IPS-15b (cell line): ENCODE data around the gene RERGL.
"Not testable (repeated sequence)": the region's sequence is repeated elsewhere in the genome, so short reads cannot be mapped to it uniquely, and the experiment has no call there.

Experiments
- H3K27me3 ChIP-seq: one replicate; pipeline ENCODE4 v1.6.1; 2013; ENCODE audit warnings: low read length; ENCODE audit not compliant: control insufficient read depth, insufficient read depth
- H3K36me3 ChIP-seq: one replicate; pipeline ENCODE4 v1.6.1; 2013; ENCODE audit warnings: low read length; ENCODE audit not compliant: control insufficient read depth, insufficient read depth
- H3K4me1 ChIP-seq: one replicate; pipeline ENCODE4 v1.6.1; 2013; ENCODE audit warnings: mild to moderate bottlenecking, low read length; ENCODE audit not compliant: control insufficient read depth, insufficient read depth
- H3K4me3 ChIP-seq: one replicate; pipeline ENCODE4 v1.5.1; 2013; ENCODE audit warnings: low read depth, low read length
- H3K9ac ChIP-seq: one replicate; pipeline ENCODE4 v1.6.1; 2013; ENCODE audit warnings: low read depth, mild to moderate bottlenecking, low read length
- H3K9me3 ChIP-seq: one replicate; pipeline ENCODE4 v1.6.1; 2013; ENCODE audit warnings: mild to moderate bottlenecking, low read length; ENCODE audit not compliant: control insufficient read depth, insufficient read depth

RERGL gene

DNA sequence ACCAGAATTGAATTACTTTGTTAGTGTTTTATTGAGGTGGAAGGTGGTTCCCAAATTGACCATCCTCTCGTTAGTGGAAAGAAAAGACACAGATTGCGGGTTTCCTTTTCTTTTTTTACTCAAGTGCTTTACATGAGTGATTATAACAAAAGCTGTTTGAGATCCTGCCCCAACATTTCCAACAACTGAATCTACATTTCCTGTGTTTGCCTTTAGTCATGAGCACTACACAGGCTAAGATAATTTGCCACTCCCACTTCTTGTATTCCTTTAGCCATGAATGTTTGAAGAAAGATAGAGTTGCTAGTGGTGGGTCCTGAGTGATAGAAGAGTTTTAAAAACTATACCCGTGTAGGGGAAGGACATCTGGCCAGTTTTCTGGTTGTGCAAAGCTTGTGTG, 16.0 kb downstream of the RERGL start:
- Histone ChIP-seq H3K4me1 (no peaks in the 10 kb centered on the region), H3K9ac (no peak overlapping the region), H3K4me3 (no peak overlapping the region), H3K27me3 (peaks cover 11% of the 10 kb centered on the region), H3K9me3 (no peaks in the 10 kb centered on the region), H3K36me3 (no peaks in the 10 kb centered on the region)

DNA sequence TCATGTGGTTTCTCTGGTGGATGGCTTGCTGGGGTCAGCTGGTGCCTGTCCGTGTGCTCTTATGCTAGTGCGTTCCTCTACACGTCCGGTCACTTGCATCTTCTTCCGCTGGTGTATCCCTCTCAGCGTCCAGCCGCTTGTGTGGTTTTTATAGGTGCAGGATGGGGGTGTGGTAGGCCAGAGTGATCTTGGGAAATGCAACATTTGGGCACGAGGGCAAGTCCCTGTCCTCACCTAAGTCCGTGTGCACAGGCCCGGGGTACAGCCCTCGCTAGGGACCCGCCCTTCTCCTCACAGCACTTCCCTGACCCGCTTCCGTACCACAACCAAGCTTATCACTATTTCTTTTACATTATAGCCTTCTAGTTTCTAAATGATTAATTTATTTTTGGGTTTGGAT, 17.3 kb downstream of the RERGL start:
- Histone ChIP-seq H3K9ac (no peak overlapping the region), H3K4me1 (peaks cover 5% of the 10 kb centered on the region), H3K9me3 (no peaks in the 10 kb centered on the region), H3K27me3 (peaks cover 12% of the 10 kb centered on the region), H3K4me3 (no peak overlapping the region), H3K36me3 (no peaks in the 10 kb centered on the region)

DNA sequence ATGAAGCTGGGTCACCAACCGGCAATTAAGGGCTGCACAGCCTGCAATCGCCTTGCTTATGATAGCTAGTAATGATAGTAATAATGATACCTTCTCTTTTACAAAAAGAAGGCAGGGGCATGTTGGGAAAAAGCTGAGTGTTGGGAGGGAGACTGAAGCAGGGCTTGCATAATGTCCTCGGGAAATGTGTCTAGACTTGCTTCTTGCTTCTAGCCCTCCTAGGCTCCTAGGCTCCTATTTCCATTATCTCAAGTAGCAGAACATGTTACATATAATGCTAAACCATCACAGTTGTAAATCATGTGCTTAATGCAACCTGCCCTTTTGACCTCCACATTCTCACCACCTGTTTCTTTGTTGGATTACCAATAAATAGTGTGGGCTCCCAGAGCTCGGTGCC, 18.7 kb downstream of the RERGL start:
- H3K9ac ChIP-seq: no peak overlapping the region
- H3K27me3 ChIP-seq: peaks cover 12% of the 10 kb centered on the region
- no peak overlapping the region for H3K4me3 ChIP-seq
- no peaks in the 10 kb centered on the region for H3K36me3 ChIP-seq
- peaks cover 11% of the 10 kb centered on the region for H3K4me1 ChIP-seq
- H3K9me3 ChIP-seq: no peaks in the 10 kb centered on the region

DNA sequence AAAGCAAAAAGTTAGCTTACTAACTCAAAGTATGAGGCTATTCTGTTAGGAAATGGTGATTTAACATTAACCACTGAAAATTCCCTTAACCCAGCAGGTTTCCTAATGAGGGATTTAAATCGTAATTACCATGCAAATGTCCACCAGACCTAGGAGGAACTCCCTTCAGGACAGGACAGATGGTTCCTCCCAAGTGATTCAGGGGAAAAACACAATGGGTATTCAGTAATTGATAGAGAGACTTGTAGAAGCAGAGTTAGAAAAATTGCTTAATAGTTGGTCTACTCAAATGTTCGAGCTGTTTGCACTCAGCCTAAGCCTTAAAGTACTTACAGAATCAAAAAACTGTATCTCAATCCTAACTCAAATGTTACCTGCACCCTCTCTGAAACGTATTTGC, 21.6 kb downstream of the RERGL start:
- H3K9me3 ChIP-seq: no peaks in the 10 kb centered on the region
- peaks cover 11% of the 10 kb centered on the region for H3K4me1 ChIP-seq

DNA sequence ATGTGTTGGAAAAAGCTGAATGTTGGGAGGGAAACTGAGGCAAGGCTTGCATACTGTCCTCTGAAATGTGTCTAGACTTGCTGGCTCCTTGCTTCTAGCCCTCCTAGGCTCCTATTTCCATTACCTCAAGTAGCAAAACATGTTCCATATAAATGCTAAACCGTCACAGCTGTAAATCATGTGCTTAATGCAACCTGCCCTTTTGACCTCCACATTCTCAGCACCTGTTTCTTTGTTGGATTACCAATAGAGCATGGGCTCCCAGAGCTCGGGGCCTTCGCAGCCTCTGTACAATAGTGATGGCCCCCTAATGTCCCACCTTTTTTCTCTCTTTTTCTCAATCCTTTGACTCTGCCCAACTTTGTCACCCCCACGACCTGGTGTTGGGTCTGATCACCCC, 23.3 kb downstream of the RERGL start:
- peaks cover 11% of the 10 kb centered on the region for H3K4me1 ChIP-seq
- H3K9ac ChIP-seq: no peak overlapping the region
- H3K36me3 ChIP-seq: no peaks in the 10 kb centered on the region
- H3K27me3 ChIP-seq: peaks cover 12% of the 10 kb centered on the region
- H3K9me3 ChIP-seq: peaks cover 10% of the 10 kb centered on the region
- no peak overlapping the region for H3K4me3 ChIP-seq

More for the DNA sequence above, 21.6 kb downstream of the RERGL start:
- no peak overlapping the region for H3K4me3 ChIP-seq
- no peaks in the 10 kb centered on the region for H3K36me3 ChIP-seq
- no peak overlapping the region for H3K9ac ChIP-seq
- peaks cover 12% of the 10 kb centered on the region for H3K27me3 ChIP-seq

DNA sequence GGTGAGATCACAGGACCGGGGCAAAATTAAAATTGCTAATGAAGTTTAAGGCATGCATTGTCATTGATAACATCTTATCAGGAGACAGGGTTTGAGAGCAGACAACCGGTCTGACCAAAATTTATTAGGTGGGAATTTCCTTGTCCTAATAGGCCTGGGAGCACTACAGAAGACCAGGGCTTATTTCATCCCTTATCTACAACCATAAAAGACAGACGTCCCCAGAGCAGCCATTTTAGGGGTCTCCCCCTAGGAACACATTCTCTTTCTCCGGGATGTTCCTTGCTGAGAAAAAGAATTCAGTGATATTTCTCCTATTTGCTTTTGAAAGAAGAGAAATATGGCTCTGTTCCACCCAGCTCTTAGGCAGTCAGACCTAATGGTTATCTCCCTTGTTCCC, 27.1 kb downstream of the RERGL start:
- H3K9me3 ChIP-seq: peaks cover 10% of the 10 kb centered on the region
- not testable (repeated sequence) for H3K9ac ChIP-seq, H3K4me3 ChIP-seq, H3K27me3 ChIP-seq, H3K36me3 ChIP-seq, H3K4me1 ChIP-seq

DNA sequence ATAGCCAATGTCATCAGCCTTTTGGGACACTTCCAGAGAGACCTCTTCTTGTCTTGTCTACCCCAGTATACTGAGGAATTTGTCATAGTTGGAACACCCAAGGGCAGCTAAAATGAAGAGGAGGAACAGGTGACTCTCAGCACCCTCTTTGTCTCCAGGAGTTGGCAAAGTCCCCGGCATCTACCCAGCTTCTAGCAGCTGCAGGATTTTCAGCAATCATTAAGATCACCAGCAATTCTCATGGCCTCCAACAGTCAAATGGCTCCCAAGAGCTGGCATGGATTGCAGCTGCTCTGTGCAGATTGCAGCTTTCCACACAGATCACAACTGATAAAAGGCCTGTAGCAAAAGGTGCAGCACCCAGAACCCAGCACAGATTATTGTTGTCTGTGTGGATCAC, 32.9 kb downstream of the RERGL start:
- Histone ChIP-seq H3K4me3 (no peak overlapping the region), H3K4me1 (no peaks in the 10 kb centered on the region), H3K9ac (no peak overlapping the region), H3K9me3 (peaks cover 2% of the 10 kb centered on the region), H3K27me3 (no peaks in the 10 kb centered on the region), H3K36me3 (no peaks in the 10 kb centered on the region)

DNA sequence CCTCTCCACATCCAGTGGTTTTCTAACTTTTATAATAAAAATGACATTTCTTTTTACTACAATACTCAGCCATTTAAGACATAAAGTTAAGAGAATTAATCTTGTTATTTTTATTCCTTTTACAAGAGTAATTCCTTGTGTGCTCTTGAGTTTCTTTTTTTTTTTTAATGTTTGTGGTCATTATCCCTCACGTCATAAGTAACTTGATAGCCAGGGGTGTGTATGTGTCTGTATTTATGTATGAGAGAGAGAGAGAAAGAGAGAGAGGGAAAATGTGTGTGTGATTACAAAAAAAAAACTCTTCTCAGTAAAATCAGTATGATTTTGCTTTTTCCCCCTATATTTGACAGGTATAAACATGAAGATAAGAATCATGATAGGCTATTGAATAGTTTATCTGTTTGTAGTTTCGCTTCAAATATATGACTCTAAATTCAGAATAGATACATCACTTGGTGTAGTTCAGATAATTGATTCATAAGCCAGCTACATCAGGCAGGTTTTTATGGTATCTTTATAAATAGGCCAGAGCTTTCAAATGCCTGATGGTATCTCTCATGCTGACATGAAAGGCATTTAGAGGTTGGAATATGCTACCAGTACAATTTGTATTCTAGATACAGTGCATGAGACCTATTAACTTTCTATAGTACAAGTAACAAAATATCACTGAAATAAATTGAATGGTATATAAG, 34.9 kb downstream of the RERGL start:
- Histone ChIP-seq H3K9me3 (no peaks in the 10 kb centered on the region), H3K4me1 (no peaks in the 10 kb centered on the region), H3K27me3 (no peaks in the 10 kb centered on the region), H3K36me3 (no peaks in the 10 kb centered on the region), H3K4me3 (no peak overlapping the region), H3K9ac (no peak overlapping the region)

DNA sequence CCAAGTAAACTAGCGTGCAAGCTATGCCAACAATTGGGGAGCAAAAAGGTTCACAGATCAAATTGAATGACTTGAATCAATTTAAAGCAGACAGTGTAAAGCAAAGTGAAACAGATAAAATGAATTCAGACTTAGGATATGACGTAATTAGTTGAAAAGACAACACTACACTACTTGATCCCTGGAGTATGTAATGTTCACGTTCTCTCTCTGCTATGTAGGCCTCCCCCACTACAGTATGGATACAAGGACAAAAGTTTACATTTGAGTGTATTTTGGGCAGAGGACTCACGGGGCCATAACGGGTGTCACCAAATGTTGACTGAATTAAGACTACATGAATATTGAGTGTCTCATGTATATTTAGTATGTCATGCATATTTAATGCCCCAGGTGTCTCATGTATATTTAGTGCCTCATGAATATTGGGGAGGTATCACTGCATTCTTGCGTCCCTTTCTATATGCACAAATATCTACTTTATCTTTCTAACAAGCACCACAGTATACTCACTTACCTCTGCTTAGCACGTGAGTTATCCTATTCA, 44.5 kb downstream of the RERGL start:
- Histone ChIP-seq H3K4me1 (no peaks in the 10 kb centered on the region), H3K9me3 (no peaks in the 10 kb centered on the region), H3K4me3 (no peak overlapping the region), H3K27me3 (no peaks in the 10 kb centered on the region), H3K9ac (no peak overlapping the region), H3K36me3 (no peaks in the 10 kb centered on the region)

DNA sequence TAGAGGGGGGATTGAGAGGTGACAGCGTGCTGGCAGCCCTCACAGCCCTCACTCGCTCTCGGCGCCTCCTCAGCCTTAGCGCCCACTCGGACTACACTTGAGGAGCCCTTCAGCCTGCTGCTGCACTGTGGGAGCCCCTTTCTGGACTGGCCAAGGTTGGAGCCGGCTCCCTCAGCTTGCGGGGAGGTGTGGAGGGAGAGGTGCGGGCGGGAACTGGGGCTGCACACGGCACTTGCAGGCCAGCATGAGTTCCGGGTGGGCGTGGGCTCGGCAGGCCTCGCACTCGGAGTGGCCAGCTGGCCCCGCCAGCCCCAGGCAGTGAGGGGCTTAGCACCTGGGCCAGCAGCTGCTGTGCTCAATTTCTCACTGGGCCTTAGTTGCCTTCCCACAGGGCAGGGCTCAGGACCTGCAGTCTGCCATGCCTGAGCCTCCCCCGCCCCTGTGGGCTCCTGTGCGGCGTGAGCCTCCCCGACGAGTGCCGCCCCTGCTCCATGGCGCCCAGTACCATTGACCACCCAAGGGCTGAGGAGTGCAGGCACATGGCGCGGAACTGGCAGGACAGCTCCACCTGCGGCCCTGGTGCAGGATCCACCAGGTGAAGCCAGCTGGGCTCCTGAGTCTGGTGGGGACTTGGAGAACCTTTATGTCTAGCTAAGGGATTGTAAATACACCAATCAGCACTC, 49.8 kb downstream of the RERGL start:
- not testable (repeated sequence) for H3K9me3 ChIP-seq, H3K36me3 ChIP-seq, H3K4me3 ChIP-seq, H3K27me3 ChIP-seq, H3K4me1 ChIP-seq, H3K9ac ChIP-seq
